Muscle layer of duodenum (tissue), 2 donors: ENCODE results near the gene SLC22A23.
A peak's percentile ranks its signal among the peaks of the same experiment; 100 is the strongest.
"Not testable (repeated sequence)": the region's sequence is repeated elsewhere in the genome, so short reads cannot be mapped to it uniquely, and the experiment has no call there.

Source experiments
- H3K27ac ChIP-seq: one replicate; pipeline ENCODE4 v1.7.0; 2013; ENCODE audit warnings: mild to moderate bottlenecking, low read length
- H3K27me3 ChIP-seq: one replicate; pipeline ENCODE4 v1.7.0; 2013; ENCODE audit warnings: low read depth, mild to moderate bottlenecking, control low read depth, low read length
- H3K36me3 ChIP-seq, 2 donors: one replicate each; pipeline ENCODE4 v1.7.0; 2013; ENCODE audit warnings: low read length in 2 of 2, control low read depth in 1 of 2, mild to moderate bottlenecking in 1 of 2; ENCODE audit not compliant: insufficient read depth in 2 of 2, control insufficient read depth in 1 of 2
- H3K4me1 ChIP-seq, 2 donors: one replicate each; pipeline ENCODE4 v1.7.0; 2013; ENCODE audit warnings: low read length in 2 of 2, mild to moderate bottlenecking in 2 of 2, control low read depth in 1 of 2, moderate library complexity in 1 of 2; ENCODE audit not compliant: insufficient read depth in 2 of 2, control insufficient read depth in 1 of 2
- H3K4me3 ChIP-seq, 2 donors: one replicate each; pipeline ENCODE4 v1.7.0; 2013; ENCODE audit warnings: low read length in 2 of 2, low read depth in 1 of 2, mild to moderate bottlenecking in 1 of 2
- H3K9me3 ChIP-seq, 2 donors: one replicate each; pipeline ENCODE4 v1.7.0; 2013; ENCODE audit warnings: low read length in 2 of 2, control low read depth in 1 of 2, mild to moderate bottlenecking in 1 of 2; ENCODE audit not compliant: control insufficient read depth in 1 of 2
- donor health status: healthy.

Gene SLC22A23

GRCh38 chr6:3385660-3386151 lies 71.1 kb downstream of the SLC22A23 start:
- Histone ChIP-seq H3K27ac (peak overlapping the region; percentile 35), H3K4me1 (peaks cover 6 to 12% of the 10 kb centered on the region in 2 donors), H3K36me3 (no peaks in the 10 kb centered on the region), H3K4me3 (no peak overlapping the region), H3K9me3 (no peaks in the 10 kb centered on the region), H3K27me3 (no peaks in the 10 kb centered on the region)

GRCh38 chr6:3385181-3385580 lies 71.7 kb downstream of the SLC22A23 start:
- not testable (repeated sequence) for H3K9me3 ChIP-seq, H3K27ac ChIP-seq, H3K36me3 ChIP-seq, H3K27me3 ChIP-seq, H3K4me3 ChIP-seq
- peaks cover 6 to 12% of the 10 kb centered on the region in 2 donors for H3K4me1 ChIP-seq

GRCh38 chr6:3384241-3385143 lies 72.4 kb downstream of the SLC22A23 start:
- no peaks in the 10 kb centered on the region for H3K27me3 ChIP-seq
- H3K4me1 ChIP-seq = peaks cover 6 to 10% of the 10 kb centered on the region in 2 donors
- no peaks in the 10 kb centered on the region for H3K36me3 ChIP-seq
- no peak overlapping the region for H3K27ac ChIP-seq
- no peaks in the 10 kb centered on the region for H3K9me3 ChIP-seq
- no peak overlapping the region for H3K4me3 ChIP-seq

GRCh38 chr6:3383525-3383924 lies 73.3 kb downstream of the SLC22A23 start:
- Histone ChIP-seq H3K27ac (no peak overlapping the region), H3K27me3 (no peaks in the 10 kb centered on the region), H3K36me3 (no peaks in the 10 kb centered on the region), H3K9me3 (no peaks in the 10 kb centered on the region), H3K4me3 (no peak overlapping the region), H3K4me1 (peaks cover 6 to 9% of the 10 kb centered on the region in 2 donors)

GRCh38 chr6:3382326-3383279 lies 74.2 kb downstream of the SLC22A23 start:
- no peak overlapping the region for H3K27ac ChIP-seq

GRCh38 chr6:3381233-3381921 lies 75.5 kb downstream of the SLC22A23 start:
- Histone ChIP-seq H3K4me3 (no peak overlapping the region), H3K9me3 (no peaks in the 10 kb centered on the region), H3K27me3 (no peaks in the 10 kb centered on the region), H3K27ac (peak overlapping the region; percentile 52), H3K36me3 (no peaks in the 10 kb centered on the region), H3K4me1 (peaks cover 6 to 9% of the 10 kb centered on the region in 2 donors)

More at GRCh38 chr6:3382326-3383279, 74.2 kb downstream of the SLC22A23 start:
- Histone ChIP-seq H3K4me3 (no peak overlapping the region), H3K27me3 (no peaks in the 10 kb centered on the region), H3K9me3 (no peaks in the 10 kb centered on the region), H3K4me1 (peaks cover 6 to 9% of the 10 kb centered on the region in 2 donors), H3K36me3 (no peaks in the 10 kb centered on the region)

GRCh38 chr6:3380344-3381232 lies 76.3 kb downstream of the SLC22A23 start:
- Histone ChIP-seq H3K36me3 (no peaks in the 10 kb centered on the region), H3K4me3 (no peak overlapping the region), H3K27me3 (no peaks in the 10 kb centered on the region), H3K4me1 (peaks cover 6 to 9% of the 10 kb centered on the region in 2 donors), H3K27ac (peak overlapping the region; percentile 52), H3K9me3 (no peaks in the 10 kb centered on the region)

GRCh38 chr6:3379482-3380060 lies 77.3 kb downstream of the SLC22A23 start:
- H3K4me3 ChIP-seq = no peak overlapping the region
- H3K27ac ChIP-seq = no peak overlapping the region
- H3K27me3 ChIP-seq = no peaks in the 10 kb centered on the region
- no peaks in the 10 kb centered on the region for H3K9me3 ChIP-seq
- peaks cover 6 to 9% of the 10 kb centered on the region in 2 donors for H3K4me1 ChIP-seq
- H3K36me3 ChIP-seq = no peaks in the 10 kb centered on the region

- H3K4me1 ChIP-seq, H3K4me3 ChIP-seq, H3K9me3 ChIP-seq, H3K27me3 ChIP-seq, H3K27ac ChIP-seq, H3K36me3 ChIP-seq: not testable (repeated sequence)
Measured at GRCh38 chr6:3378808-3379207, 78.0 kb downstream of the SLC22A23 start.

GRCh38 chr6:3378398-3378782 lies 78.5 kb downstream of the SLC22A23 start:
- not testable (repeated sequence) for H3K4me1 ChIP-seq, H3K36me3 ChIP-seq, H3K9me3 ChIP-seq, H3K4me3 ChIP-seq, H3K27me3 ChIP-seq, H3K27ac ChIP-seq
